Hepatocyte (in vitro differentiated cells): Measurements from ENCODE around the gene HECTD1. TPM values are rescaled to one million over a fixed set of nuclear protein-coding genes. Genes with fewer than 3 reads are reported as not detected.

Experiments
- DNase-seq: peaks from one replicate; pipeline ENCODE4 v3.0.0-alpha.2; 2016; ENCODE audit warnings: low spot score
- H2AFZ ChIP-seq: fragments of 200-600 bp; sonication (generic); 2 replicates; pipeline ENCODE4 v1.6.0; 2016; ENCODE audit warnings: antibody characterized with exemption, mild to moderate bottlenecking
- H3K27ac ChIP-seq: fragments of 200-600 bp; sonication (generic); 2 replicates; pipeline ENCODE4 v1.5.1; 2016; ENCODE audit warnings: mild to moderate bottlenecking
- H3K27me3 ChIP-seq: fragments of 200-600 bp; sonication (generic); 2 replicates; pipeline ENCODE4 v1.6.1; 2016
- H3K36me3 ChIP-seq: fragments of 200-600 bp; sonication (generic); replicated peaks from 2 replicates; pipeline ENCODE4 v1.5.1; 2016; ENCODE audit warnings: low read depth; ENCODE audit not compliant: insufficient read depth
- H3K4me1 ChIP-seq: fragments of 200-600 bp; sonication (generic); 2 replicates; pipeline ENCODE4 v1.5.1; 2016; ENCODE audit warnings: mild to moderate bottlenecking, moderate library complexity; ENCODE audit not compliant: insufficient read depth
- H3K4me2 ChIP-seq: fragments of 200-600 bp; sonication (generic); 2 replicates; pipeline ENCODE4 v1.6.0; 2016
- H3K4me3 ChIP-seq: fragments of 200-600 bp; sonication (generic); 2 replicates; pipeline ENCODE4 v1.5.1; 2016; ENCODE audit warnings: mild to moderate bottlenecking
- H3K79me2 ChIP-seq: fragments of 200-600 bp; sonication (generic); 2 replicates; pipeline ENCODE4 v1.6.0; 2017; ENCODE audit warnings: mild to moderate bottlenecking
- H3K9me2 ChIP-seq: fragments of 200-600 bp; sonication (generic); replicated peaks from 2 replicates; pipeline ENCODE4 v1.6.0; 2017; ENCODE audit warnings: mild to moderate bottlenecking; ENCODE audit not compliant: insufficient read depth
- H3K9me3 ChIP-seq: fragments of 200-600 bp; sonication (generic); 2 replicates; pipeline ENCODE4 v1.5.1; 2016; ENCODE audit warnings: low read depth, mild to moderate bottlenecking
- H4K20me1 ChIP-seq: fragments of 200-600 bp; sonication (generic); 2 replicates; pipeline ENCODE4 v1.6.0; 2016; ENCODE audit warnings: mild to moderate bottlenecking; ENCODE audit not compliant: insufficient read depth, poor library complexity, severe bottlenecking
- CTCF ChIP-seq: fragments of 200-600 bp; sonication (generic); IDR thresholded peaks from 2 replicates; pipeline ENCODE4 v1.5.1; 2016; ENCODE audit warnings: antibody characterized with exemption, mild to moderate bottlenecking; ENCODE audit not compliant: poor library complexity
- EZH2 ChIP-seq: fragments of 200-600 bp; sonication (generic); IDR thresholded peaks from 2 replicates; pipeline ENCODE4 v1.6.1; 2016; ENCODE audit warnings: antibody characterized with exemption, mild to moderate bottlenecking, borderline replicate concordance
- EZH2phosphoT487 ChIP-seq: fragments of 200-600 bp; sonication (generic); IDR thresholded peaks from one replicate; pipeline ENCODE4 v1.6.1; 2018; ENCODE audit warnings: antibody characterized with exemption, mild to moderate bottlenecking, low read depth, moderate library complexity; ENCODE audit not compliant: unreplicated experiment, severe bottlenecking
- WGBS: methylation state at CpG from one replicate; pipeline ENCODE4 v1.1.6; 2016; ENCODE audit warnings: low lambda C conversion rate; ENCODE audit errors: missing lambda C conversion rate; 5-methylcytosine and 5-hydroxymethylcytosine counted together
- polyA plus RNA-seq: library from polyadenylated mRNA; unstranded; fragments of >200 nt; fragmentation: Nextera tagmentation; extraction: Ambion mirVana; gene quantifications from 2 replicates; pipeline ENCODE4 v1.2.1, GENCODE V29; 2016
- total RNA-seq: library from RNA; depleted of rRNA; stranded (reverse); fragments of >200 nt; gene quantifications from 2 replicates; pipeline ENCODE4 v1.2.3, GENCODE V29; 2014

HECTD1 gene
- total and polyA plus RNA-seq, 2 experiments from 2014 or later: 45.2 to 159 TPM

GRCh38 chr14:31206536-31207286 lies 882 bp downstream of the HECTD1 start:
- peak overlapping the region; percentile 88 for H3K4me2 ChIP-seq
- H3K4me3 ChIP-seq: peak overlapping the region; percentile 58
- TF ChIP-seq EZH2phosphoT487 (no peak), EZH2 (no peak), CTCF (no peak)
- peaks cover 55% of the 10 kb centered on the region for H3K79me2 ChIP-seq
- no peaks in the 10 kb centered on the region for H3K27me3 ChIP-seq
- WGBS: 1% methylated on average over 54 of the region's 55 CpGs
- H3K9me2 ChIP-seq: no peaks in the 10 kb centered on the region
- H3K36me3 ChIP-seq: no peaks in the 10 kb centered on the region
- H2AFZ ChIP-seq: peak overlapping the region; percentile 93
- H3K27ac ChIP-seq: peak overlapping the region; percentile 99
- H4K20me1 ChIP-seq: peaks cover 35% of the 10 kb centered on the region
- peak; percentile 40 for DNase-seq
- no peaks in the 10 kb centered on the region for H3K9me3 ChIP-seq
- H3K4me1 ChIP-seq: peaks cover 12% of the 10 kb centered on the region

- no peak overlapping the region for H2AFZ ChIP-seq
These were observed 1.7 kb downstream of the HECTD1 start for GRCh38 chr14:31205681-31206535.

More at GRCh38 chr14:31205681-31206535, 1.7 kb downstream of the HECTD1 start:
- Histone ChIP-seq H3K4me3 (peak overlapping the region; percentile 58), H4K20me1 (peaks cover 35% of the 10 kb centered on the region), H3K9me3 (no peaks in the 10 kb centered on the region), H3K4me1 (peaks cover 12% of the 10 kb centered on the region), H3K36me3 (no peaks in the 10 kb centered on the region), H3K27me3 (no peaks in the 10 kb centered on the region), H3K27ac (peak overlapping the region; percentile 99), H3K9me2 (no peaks in the 10 kb centered on the region), H3K4me2 (peak overlapping the region; percentile 88), H3K79me2 (peaks cover 63% of the 10 kb centered on the region)
- 8% methylated on average over 9 of the region's 9 CpGs for WGBS
- no peak for TF ChIP-seq EZH2phosphoT487
- no peak for TF ChIP-seq CTCF
- TF ChIP-seq EZH2: no peak
- peak; percentile 30 for DNase-seq
